Measurements from ENCODE around the gene ROBO4. TPM values are rescaled to one million over a fixed set of nuclear protein-coding genes. Genes with fewer than 3 reads are reported as not detected.

ROBO4 gene
- total RNA-seq, 1 experiment from 2014 or later: 0.22 TPM

DNA sequence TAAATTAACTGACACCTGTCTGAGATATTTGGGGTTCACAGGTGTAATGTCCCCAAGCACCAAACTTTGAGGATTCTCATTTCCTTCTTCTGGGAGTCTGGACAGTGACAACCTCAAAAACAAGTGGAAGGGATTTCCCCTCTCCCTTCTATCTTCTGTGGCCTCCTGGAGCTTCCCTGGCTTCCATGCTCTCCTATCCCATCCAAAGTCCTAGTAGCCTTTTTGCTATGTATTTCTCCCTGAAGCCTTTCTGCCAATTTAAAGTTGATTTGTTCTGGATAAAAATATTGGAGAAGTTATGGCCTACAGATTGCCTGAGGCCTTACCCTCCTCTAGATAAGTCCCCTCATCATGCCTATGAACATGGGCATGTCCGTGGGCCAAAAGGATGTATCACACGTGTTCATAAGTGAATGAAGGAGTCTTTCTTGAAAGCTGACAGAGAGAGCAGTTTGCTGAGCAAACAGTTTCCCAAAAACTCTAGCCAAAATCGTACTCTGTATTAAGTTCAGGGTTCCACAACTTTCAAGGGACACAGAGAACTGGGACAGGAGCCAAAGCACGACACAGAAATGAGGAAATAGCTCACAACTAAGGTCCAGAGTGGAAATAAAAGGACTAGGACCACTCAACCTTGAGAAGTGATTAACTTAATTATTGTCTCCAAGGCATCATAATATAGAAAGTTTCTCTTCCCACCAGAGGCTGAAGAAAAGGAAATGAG lies 31.4 kb upstream of the ROBO4 start:
- Histone ChIP-seq H3K36me3 (no peaks in the 10 kb centered on the region), H3K4me1 (no peaks in the 10 kb centered on the region), H3K27me3 (no peaks in the 10 kb centered on the region), H3K27ac (no peak overlapping the region), H3K9me3 (replicated peaks) (no peaks in the 10 kb centered on the region), H3K4me3 (no peak overlapping the region)
- DNase-seq: no peak

DNA sequence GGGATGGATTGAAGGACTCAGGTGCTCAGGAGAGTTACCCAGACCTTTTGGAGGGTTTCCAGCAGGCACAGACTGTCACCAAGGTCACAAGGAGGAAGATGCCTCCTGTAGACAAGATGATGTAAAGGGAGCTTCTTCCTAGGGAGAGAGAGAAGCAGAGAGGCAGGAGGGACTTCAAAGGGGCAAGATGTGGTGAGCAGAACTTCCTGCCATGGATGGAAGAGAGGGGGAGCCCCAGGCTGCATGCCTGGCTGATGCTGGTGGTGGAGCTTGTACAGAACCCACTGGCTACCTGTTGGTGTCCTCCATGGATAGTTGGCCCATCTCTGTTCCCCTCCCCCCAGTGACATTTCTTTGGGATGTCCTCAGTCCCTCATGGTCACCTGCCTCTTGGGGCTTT lies 25.6 kb upstream of the ROBO4 start:
- no peak for DNase-seq
- Histone ChIP-seq H3K9me3 (replicated peaks) (no peaks in the 10 kb centered on the region), H3K4me1 (peaks cover 5% of the 10 kb centered on the region; the same call in 1 of the 2 replicates), H3K27ac (no peak overlapping the region), H3K36me3 (no peaks in the 10 kb centered on the region), H3K27me3 (no peaks in the 10 kb centered on the region), H3K4me3 (no peak overlapping the region)

DNA sequence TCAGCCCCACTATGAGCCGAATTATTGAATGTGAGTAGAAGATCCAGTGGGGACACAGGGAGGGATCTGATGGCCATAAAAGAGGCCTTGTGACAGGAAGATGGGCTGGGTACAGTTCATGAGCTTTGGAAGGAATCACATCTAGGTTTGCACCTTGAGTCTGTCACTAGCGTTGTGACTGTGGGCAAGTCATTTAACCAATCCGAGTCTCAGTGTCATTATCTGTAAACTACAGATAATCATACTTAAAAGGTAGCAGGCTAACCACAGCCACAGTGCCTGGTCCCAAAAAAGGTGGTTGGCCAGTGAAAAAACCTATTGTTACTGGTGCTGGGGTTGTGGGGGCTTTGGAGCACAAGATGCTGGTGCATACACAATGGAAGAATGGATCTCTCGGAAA lies 25.2 kb upstream of the ROBO4 start:
- no peak overlapping the region for H3K4me3 ChIP-seq
- H3K27ac ChIP-seq: no peak overlapping the region
- no peak for DNase-seq
- no peaks in the 10 kb centered on the region for H3K36me3 ChIP-seq
- peaks cover 5% of the 10 kb centered on the region; the same call in 1 of the 2 replicates for H3K4me1 ChIP-seq
- H3K9me3 ChIP-seq (replicated peaks): no peaks in the 10 kb centered on the region
- H3K27me3 ChIP-seq: no peaks in the 10 kb centered on the region

DNA sequence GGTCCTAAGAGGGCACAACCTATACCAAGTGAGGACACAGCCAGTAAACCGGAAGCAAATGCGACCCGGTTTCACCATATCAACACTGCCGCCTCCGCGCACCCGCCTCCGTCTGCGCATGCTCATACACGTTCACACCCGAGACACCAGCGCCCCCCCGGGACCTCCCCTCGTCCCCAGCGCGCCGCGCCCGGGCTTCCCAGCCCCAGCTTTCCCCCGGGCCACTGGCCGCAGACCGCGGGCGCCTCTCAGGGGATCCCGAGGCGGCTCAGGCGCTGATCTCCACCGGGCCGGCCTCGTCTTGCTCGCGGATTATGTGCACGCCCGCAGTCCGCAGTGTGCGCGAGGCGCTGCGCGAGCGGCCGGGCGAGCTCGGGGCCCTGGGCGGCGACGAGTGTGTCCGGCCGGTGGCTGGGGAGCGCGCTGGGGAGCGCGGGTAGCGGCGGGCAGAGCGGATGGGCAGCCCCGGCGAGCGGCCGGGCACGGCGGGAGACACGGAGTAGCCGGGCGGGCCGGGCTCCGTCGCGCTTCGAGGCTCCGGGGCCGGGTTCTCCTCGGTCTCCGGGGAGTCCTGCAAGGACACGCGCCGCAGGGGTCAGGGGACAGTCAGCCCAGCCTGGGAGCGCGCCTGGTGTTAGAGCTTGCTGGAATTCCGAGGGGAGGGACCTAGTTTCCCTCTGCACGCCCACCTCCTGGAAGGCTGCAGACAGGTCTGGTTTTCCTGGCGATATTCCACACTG lies 23.4 kb upstream of the ROBO4 start:
- Histone ChIP-seq H3K36me3 (no peaks in the 10 kb centered on the region), H3K27me3 (no peaks in the 10 kb centered on the region), H3K27ac (no peak overlapping the region), H3K9me3 (replicated peaks) (no peaks in the 10 kb centered on the region), H3K4me3 (peak overlapping the region; percentile 58), H3K4me1 (peaks cover 5% of the 10 kb centered on the region; the same call in 1 of the 2 replicates)
- DNase-seq: peak; percentile 75 to 78

DNA sequence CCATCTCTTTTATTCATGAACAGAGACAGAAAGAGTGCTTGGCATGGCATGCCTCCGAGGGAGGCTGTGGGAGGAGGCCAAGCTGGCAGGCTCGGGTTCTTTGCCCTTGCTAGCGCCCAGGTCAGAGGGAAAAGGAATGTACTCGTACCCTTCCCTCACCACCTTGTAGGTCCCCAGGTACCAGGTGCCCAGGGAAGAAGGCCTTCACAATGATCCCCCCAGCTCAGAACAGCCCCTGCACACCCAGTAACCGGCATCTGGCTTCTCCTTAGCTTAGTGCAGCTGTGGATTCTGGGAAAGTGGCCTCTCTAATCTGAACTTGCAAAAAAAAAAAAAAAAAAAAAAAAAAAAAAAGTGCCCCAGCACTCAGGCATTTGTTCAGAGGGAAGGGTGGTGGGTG lies 22.7 kb upstream of the ROBO4 start:
- peak overlapping the region; percentile 58 for H3K4me3 ChIP-seq
- no peaks in the 10 kb centered on the region for H3K9me3 ChIP-seq (replicated peaks)
- H3K27me3 ChIP-seq: no peaks in the 10 kb centered on the region
- no peak for DNase-seq
- no peak overlapping the region for H3K27ac ChIP-seq
- H3K4me1 ChIP-seq: peaks cover 5% of the 10 kb centered on the region; the same call in 1 of the 2 replicates
- no peaks in the 10 kb centered on the region for H3K36me3 ChIP-seq

DNA sequence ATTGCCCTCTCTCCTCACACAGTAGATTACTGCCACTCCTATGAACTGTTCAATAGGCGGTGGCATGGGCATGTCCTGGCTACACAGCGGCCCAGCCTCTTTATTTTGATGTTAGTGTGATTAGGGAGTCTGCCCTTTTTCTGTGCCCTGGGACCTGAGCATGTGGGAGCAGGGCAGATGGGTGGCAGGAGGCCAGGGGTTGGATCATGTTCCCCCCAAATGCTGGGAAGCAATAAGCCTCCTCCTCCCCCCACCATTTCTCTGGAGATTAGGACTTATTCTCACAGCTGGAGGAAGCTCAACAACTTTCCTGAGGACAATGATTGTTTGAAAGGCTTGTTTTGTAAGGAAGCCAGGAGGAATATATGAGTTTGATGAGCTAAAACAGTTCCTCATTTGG lies 22.2 kb upstream of the ROBO4 start:
- Histone ChIP-seq H3K9me3 (replicated peaks) (no peaks in the 10 kb centered on the region), H3K27ac (no peak overlapping the region), H3K4me1 (peaks cover 5% of the 10 kb centered on the region; the same call in 1 of the 2 replicates), H3K27me3 (no peaks in the 10 kb centered on the region), H3K4me3 (no peak overlapping the region), H3K36me3 (no peaks in the 10 kb centered on the region)
- DNase-seq: peak in 1 of 2 experiments; percentile 19

DNA sequence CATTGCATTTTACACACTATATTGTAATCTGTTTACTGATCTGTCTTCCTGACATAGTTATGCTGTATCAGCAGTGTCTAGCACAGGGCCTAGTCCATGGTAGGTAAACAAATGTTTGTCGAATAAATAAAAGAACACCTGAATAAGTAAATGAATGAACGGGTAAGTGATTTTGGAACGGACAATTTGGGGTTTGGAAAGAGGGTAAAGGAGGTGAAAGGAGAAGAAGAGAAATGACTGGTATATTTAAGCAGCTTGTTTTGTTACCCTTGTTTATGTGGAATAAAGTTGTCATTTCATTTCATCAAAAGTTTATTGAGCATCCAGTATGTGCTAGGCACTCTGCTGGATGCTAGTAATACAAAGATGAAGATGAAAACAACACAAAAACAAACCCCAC lies 21.3 kb upstream of the ROBO4 start, which contains the start of gene HEPN1:
Gene HEPN1, plus strand, starts transcription at position 301 of the 400 bp plus-strand sequence.
- no peak for DNase-seq
- Histone ChIP-seq H3K9me3 (replicated peaks) (no peaks in the 10 kb centered on the region), H3K36me3 (no peaks in the 10 kb centered on the region), H3K27me3 (no peaks in the 10 kb centered on the region), H3K27ac (no peak within 1 kb of the TSS), H3K4me1 (peaks cover 5% of the 10 kb centered on the region; the same call in 1 of the 2 replicates), H3K4me3 (no peak within 1 kb of the TSS)

DNA sequence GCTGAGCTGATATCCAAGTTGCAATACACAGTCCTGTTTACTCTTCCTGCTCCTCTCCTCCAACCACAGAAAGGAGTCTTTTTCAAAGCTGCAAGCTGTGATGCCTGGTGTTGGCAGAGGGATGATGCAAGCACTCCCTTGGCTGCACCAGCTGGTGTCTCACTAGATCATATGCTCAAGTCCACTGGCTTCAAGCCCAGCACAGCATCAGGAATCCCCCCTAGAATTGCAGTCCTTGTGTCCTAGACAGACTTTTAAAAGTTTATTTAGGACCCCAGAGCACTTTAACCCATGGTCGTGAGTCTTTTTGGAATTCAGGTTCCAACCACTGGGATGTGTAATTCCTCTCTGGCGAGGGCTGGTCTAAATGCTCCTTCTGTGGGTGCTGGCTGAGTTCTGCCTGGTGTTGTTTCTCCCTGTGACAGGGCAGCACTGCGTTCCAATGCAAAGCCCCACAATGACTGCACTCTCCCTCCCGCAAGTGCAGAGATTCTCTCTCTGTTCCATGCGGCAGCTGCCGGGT lies 19.5 kb upstream of the ROBO4 start:
- H3K9me3 ChIP-seq (replicated peaks): no peaks in the 10 kb centered on the region
- no peak overlapping the region for H3K27ac ChIP-seq
- no peaks in the 10 kb centered on the region for H3K27me3 ChIP-seq
- H3K36me3 ChIP-seq: no peaks in the 10 kb centered on the region
- H3K4me1 ChIP-seq: peaks cover 5% of the 10 kb centered on the region; the same call in 1 of the 2 replicates
- H3K4me3 ChIP-seq: no peak overlapping the region
- peak in 1 of 2 experiments; percentile 17 for DNase-seq

DNA sequence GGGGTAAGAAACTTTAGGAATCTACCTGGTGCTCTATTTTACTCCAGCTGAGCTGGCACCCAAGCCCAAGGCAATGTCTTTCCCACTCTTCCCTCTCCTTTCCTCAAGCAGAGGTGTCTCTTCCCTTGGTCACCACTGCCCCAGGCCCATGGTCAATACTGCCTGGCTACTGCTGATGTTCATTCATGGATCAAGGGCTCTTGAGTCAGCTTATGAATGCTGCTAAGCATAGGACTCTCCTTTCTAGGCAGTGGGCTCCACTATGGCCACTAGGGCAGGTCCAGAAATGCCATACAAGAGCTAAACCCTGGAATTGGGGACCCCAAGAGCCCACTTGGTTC lies 18.7 kb upstream of the ROBO4 start:
- Histone ChIP-seq H3K4me1 (peaks cover 5% of the 10 kb centered on the region; the same call in 1 of the 2 replicates), H3K36me3 (no peaks in the 10 kb centered on the region), H3K4me3 (no peak overlapping the region), H3K27me3 (no peaks in the 10 kb centered on the region), H3K9me3 (replicated peaks) (no peaks in the 10 kb centered on the region), H3K27ac (no peak overlapping the region)
- no peak for DNase-seq

DNA sequence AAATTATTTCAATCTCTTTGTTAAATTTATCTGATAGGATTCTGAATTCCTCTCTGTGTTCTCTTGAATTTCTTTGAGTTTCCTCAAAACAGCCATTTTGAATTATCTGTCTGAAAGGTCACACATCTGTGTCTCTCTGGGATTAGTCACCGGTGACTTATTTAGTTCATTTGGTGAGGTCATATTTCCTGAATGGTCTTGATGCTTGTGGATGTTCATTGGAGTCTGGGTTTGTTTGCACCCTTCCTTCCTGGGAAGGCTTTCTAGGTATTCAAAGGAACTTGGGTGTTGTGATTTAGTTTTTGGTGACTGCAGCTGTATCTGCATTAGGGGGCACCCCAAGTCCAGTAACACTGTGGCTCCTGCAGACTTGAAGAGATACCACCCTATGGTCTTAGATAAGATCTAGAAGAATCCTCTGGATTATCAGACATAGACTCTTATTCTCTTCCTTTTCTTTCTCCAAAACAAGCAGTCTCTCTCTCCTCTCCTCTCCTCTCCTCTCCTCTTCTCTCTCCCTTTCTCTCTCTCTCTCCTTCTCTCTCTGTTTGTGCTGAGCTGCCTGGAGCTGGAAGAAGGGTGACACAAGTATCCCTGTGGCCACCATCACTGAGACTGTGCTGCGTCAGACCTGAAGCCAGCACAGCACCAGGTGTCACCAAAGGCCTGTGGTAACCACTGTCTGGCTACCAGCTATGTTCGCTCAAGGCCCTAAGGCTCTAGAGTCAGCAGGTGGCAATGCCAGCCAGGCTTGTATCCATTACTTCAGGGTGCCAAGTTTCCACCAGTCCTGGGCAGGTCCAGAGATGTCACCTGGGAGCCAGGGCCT lies 18.1 kb upstream of the ROBO4 start:
- Histone ChIP-seq H3K27ac (no peak overlapping the region), H3K27me3 (no peaks in the 10 kb centered on the region), H3K9me3 (replicated peaks) (no peaks in the 10 kb centered on the region), H3K4me1 (peaks cover 5% of the 10 kb centered on the region; the same call in 1 of the 2 replicates), H3K36me3 (no peaks in the 10 kb centered on the region), H3K4me3 (no peak overlapping the region)
- DNase-seq: no peak

DNA sequence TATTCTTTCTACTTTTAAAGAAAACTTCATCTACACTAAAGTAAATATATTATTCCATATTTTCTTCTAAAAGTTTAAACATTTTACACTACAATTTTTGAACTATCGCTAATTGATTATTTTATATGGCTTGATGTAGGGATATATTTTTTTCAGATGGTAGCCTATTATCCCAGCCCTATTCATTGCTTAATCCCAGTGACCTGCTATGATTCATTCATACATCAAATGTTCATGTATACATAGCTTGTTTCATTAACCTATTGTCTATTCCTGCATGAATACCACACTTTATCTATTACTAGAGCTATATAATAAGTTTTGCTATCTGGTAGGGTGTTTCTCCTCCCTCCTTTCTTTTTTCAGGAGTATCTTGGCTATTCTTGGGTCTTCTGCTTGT lies 5.0 kb upstream of the ROBO4 start:
- no peaks in the 10 kb centered on the region for H3K9me3 ChIP-seq (replicated peaks)
- peaks cover 28% of the 10 kb centered on the region for H3K4me1 ChIP-seq
- no peak for DNase-seq
- no peak overlapping the region for H3K27ac ChIP-seq
- H3K36me3 ChIP-seq: no peaks in the 10 kb centered on the region
- H3K27me3 ChIP-seq: no peaks in the 10 kb centered on the region
- H3K4me3 ChIP-seq: no peak overlapping the region

DNA sequence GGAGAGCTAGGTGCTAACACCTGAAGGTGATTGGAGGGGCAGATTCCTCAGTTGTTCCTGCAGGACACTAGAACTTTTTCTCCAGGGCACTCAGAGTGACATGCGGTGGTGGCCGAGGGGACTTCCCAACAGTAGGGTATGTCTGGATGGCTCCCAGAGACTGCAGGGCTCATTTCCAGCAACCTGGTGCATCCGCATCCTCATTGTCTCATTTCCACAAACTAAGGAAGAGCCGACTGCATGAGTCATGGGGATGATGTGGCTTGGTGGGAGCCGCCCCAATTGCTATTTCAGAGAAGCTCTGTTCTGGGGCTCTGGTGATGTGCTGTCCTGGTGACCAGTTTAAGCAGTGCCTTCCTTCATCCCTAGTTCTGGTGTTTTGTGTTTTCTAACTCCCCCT lies 2.8 kb upstream of the ROBO4 start:
- peak in 1 of 2 experiments; percentile 34 for DNase-seq
- peaks cover 28% of the 10 kb centered on the region for H3K4me1 ChIP-seq
- no peaks in the 10 kb centered on the region for H3K9me3 ChIP-seq (replicated peaks)
- H3K27ac ChIP-seq: peak overlapping the region; percentile 17; the same call in 1 of the 2 replicates
- H3K36me3 ChIP-seq: no peaks in the 10 kb centered on the region
- no peak overlapping the region for H3K4me3 ChIP-seq
- no peaks in the 10 kb centered on the region for H3K27me3 ChIP-seq

DNA sequence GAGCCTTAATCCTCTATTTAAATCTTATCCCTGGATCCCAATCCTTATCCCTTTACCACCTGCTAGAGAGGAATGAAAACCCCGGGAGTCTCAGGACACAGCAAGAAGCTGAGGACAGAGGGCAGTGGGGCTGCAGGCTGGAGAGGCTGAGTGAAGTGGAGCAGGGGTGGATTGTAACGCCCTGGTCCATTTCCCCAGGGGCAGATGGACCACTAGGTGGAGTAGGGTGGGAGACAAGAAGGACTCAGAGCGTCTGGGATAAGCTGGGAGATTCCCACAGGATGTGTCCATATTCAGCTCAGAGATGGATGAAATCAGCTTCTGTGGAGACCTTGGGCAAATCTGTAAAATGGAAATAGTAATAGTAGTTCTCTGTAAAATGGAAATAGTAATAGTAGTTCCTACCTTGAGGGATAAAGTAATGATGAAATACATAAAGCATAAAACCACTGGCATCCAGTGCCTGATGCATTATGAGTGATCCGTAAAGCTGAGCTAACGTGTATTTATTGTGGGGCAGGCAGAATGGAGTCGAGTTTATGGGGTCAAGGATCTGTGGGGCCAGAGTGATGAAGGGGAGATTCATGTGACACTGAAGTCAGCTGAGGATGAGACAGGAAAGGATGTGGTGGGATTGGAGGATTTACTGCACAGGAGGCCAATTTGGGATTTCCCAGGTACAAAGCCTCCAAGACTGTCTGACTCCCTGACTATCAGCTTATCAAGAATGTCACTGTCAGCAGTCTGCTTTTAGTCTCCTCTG lies 1.9 kb upstream of the ROBO4 start:
- peak overlapping the region; percentile 75 for H3K27ac ChIP-seq
- no peaks in the 10 kb centered on the region for H3K27me3 ChIP-seq
- no peaks in the 10 kb centered on the region for H3K9me3 ChIP-seq (replicated peaks)
- no peak overlapping the region for H3K4me3 ChIP-seq
- H3K4me1 ChIP-seq: peaks cover 28% of the 10 kb centered on the region
- peak in 1 of 2 experiments; percentile 17 for DNase-seq
- H3K36me3 ChIP-seq: no peaks in the 10 kb centered on the region

DNA sequence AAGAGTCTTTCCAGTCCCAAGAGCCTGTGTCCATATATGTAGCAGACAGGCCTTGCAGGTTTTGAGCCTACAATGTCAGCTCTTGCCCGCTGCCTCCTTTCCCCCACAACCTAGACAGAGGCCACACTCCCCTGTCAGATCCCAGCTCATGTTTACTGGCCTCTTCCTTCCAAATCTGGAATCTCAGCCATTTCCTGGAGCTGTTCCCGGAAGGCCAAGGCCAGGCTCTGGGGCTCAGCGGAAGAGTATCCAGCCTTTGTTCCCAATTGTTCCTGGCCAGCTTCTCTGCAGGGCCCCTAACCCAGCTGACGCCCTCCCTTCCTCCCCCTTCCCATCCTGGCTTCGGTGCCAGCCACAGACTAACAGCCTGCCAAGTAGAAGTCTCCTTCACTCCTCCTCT lies 1.0 kb upstream of the ROBO4 start:
- peak overlapping the region; percentile 75 for H3K27ac ChIP-seq

More for the DNA sequence above, 1.0 kb upstream of the ROBO4 start:
- H3K4me3 ChIP-seq: no peak overlapping the region
- H3K9me3 ChIP-seq (replicated peaks): no peaks in the 10 kb centered on the region
- peak in 1 of 2 experiments; percentile 51 for DNase-seq
- no peaks in the 10 kb centered on the region for H3K27me3 ChIP-seq
- H3K36me3 ChIP-seq: no peaks in the 10 kb centered on the region
- H3K4me1 ChIP-seq: peaks cover 28% of the 10 kb centered on the region
